Measurements from ENCODE around the gene KCNH3. TPM values are rescaled to one million over a fixed set of nuclear protein-coding genes. Genes with fewer than 3 reads are reported as not detected.
"Not testable (repeated sequence)": the region's sequence is repeated elsewhere in the genome, so short reads cannot be mapped to it uniquely, and the experiment has no call there.

The KCNH3 gene
- total RNA-seq, 1 donor from 2014 or later = 2.3 TPM

- Histone ChIP-seq H3K4me3 (no peak overlapping the region), H3K4me1 (no peaks in the 10 kb centered on the region), H3K9me3 (no peaks in the 10 kb centered on the region), H3K27me3 (ENCODE audit: low read depth) (no peaks in the 10 kb centered on the region), H3K36me3 (no peaks in the 10 kb centered on the region), H3K27ac (no peak overlapping the region)
- TF ChIP-seq, protein P1, sequence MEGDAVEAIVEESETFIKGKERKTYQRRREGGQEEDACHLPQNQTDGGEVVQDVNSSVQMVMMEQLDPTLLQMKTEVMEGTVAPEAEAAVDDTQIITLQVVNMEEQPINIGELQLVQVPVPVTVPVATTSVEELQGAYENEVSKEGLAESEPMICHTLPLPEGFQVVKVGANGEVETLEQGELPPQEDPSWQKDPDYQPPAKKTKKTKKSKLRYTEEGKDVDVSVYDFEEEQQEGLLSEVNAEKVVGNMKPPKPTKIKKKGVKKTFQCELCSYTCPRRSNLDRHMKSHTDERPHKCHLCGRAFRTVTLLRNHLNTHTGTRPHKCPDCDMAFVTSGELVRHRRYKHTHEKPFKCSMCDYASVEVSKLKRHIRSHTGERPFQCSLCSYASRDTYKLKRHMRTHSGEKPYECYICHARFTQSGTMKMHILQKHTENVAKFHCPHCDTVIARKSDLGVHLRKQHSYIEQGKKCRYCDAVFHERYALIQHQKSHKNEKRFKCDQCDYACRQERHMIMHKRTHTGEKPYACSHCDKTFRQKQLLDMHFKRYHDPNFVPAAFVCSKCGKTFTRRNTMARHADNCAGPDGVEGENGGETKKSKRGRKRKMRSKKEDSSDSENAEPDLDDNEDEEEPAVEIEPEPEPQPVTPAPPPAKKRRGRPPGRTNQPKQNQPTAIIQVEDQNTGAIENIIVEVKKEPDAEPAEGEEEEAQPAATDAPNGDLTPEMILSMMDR (IDR thresholded peaks at IDR 0.05) = no peak
- DNase-seq = no peak
- ATAC-seq = no peak
- intact Hi-C loops (cut with DNase I) = no loop called here
Measured at GRCh38 chr12:49598527-49598926, 59.7 kb downstream of the KCNH3 start.

- Histone ChIP-seq H3K27me3 (ENCODE audit: low read depth) (no peaks in the 10 kb centered on the region), H3K4me3 (no peak overlapping the region), H3K27ac (no peak overlapping the region), H3K9me3 (no peaks in the 10 kb centered on the region), H3K36me3 (no peaks in the 10 kb centered on the region), H3K4me1 (no peaks in the 10 kb centered on the region)
- ATAC-seq = no peak
- intact Hi-C loops (cut with DNase I) = no loop called here
- no peak for DNase-seq
- TF ChIP-seq, protein P1 (IDR thresholded peaks at IDR 0.05) = no peak
Measured at GRCh38 chr12:49599961-49600360, 61.1 kb downstream of the KCNH3 start.

GRCh38 chr12:49603721-49604120, 64.9 kb downstream of the KCNH3 start:
- no peak for ATAC-seq
- Histone ChIP-seq H3K27ac (no peak overlapping the region), H3K9me3 (no peaks in the 10 kb centered on the region), H3K4me3 (no peak overlapping the region), H3K4me1 (no peaks in the 10 kb centered on the region), H3K27me3 (ENCODE audit: low read depth) (no peaks in the 10 kb centered on the region), H3K36me3 (no peaks in the 10 kb centered on the region)
- intact Hi-C loops (cut with DNase I) = no loop called here
- DNase-seq = no peak
- TF ChIP-seq, protein P1 (IDR thresholded peaks at IDR 0.05) = no peak

DNA sequence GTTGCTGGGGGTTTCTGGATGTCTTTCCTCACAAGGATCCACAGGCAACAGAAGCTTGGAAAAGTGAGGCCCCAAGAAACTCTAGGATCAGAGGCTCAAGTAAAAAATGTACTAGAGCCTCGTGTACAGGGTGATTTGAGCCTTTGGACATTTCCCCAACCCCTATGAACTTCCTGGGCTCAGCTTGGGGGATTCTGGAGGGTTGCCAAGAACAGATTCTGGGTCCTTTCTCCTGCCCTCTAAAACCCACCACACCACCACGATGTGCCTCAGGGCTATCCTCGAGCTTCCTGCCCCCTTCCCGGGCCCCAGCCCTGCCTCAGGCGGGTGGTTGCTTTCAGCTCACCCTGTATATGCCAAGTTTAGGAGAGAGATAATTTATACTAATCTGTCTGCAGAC, 66.0 kb downstream of the KCNH3 start:
- DNase-seq (no peak), ATAC-seq (no peak)
- TF ChIP-seq, protein P1 (IDR thresholded peaks at IDR 0.05) = no peak
- no peak overlapping the region for H3K4me3 ChIP-seq
- no peaks in the 10 kb centered on the region for H3K9me3 ChIP-seq
- no peaks in the 10 kb centered on the region for H3K27me3 ChIP-seq (ENCODE audit: low read depth)
- no peaks in the 10 kb centered on the region for H3K4me1 ChIP-seq
- intact Hi-C loops (cut with DNase I) = no loop called here
- H3K27ac ChIP-seq = no peak overlapping the region
- no peaks in the 10 kb centered on the region for H3K36me3 ChIP-seq

GRCh38 chr12:49605539-49605938, 66.7 kb downstream of the KCNH3 start, which contains the start of gene FAM186B:
Gene FAM186B (minus strand): TSS chr12:49605639. CDS start chr12:49605477, 162 bp downstream.
- H3K4me3 ChIP-seq; H3K27me3 ChIP-seq (ENCODE audit: low read depth); H3K27ac ChIP-seq; H3K36me3 ChIP-seq; ATAC-seq; intact Hi-C loops (cut with DNase I); DNase-seq; H3K4me1 ChIP-seq; H3K9me3 ChIP-seq: not testable (repeated sequence)

Other genes with a start within 250 kb of the KCNH3 start
- gene PRPH, start 243.9 kb upstream of the KCNH3 start, total RNA-seq = 1.0 TPM
- 1.4 TPM for gene TROAP, start 215.8 kb upstream of the KCNH3 start, total RNA-seq
- not detected for gene C1QL4, start 201.8 kb upstream of the KCNH3 start, total RNA-seq
- gene DNAJC22, start 192.1 kb upstream of the KCNH3 start, total RNA-seq = 0.18 TPM
- 17.3 TPM for gene SPATS2, start 171.6 kb upstream of the KCNH3 start, total RNA-seq
- gene MCRS1, start 29.1 kb downstream of the KCNH3 start, total RNA-seq = 50.0 TPM
- 0.65 TPM for gene FAM186B, start 66.6 kb downstream of the KCNH3 start, total RNA-seq
- gene PRPF40B, start 84.5 kb downstream of the KCNH3 start, total RNA-seq = 19.3 TPM
- 36.1 TPM for gene FMNL3, start 168.4 kb downstream of the KCNH3 start, total RNA-seq
- gene TMBIM6, start 202.5 kb downstream of the KCNH3 start, total RNA-seq = 671 TPM